Adrenal gland (tissue), 5 donors: ENCODE data around the gene CCDC97.

Experiments used
- POLR2A ChIP-seq, 2 donors: fragments of 450-650 bp; IDR thresholded peaks; one replicate each; pipeline ENCODE4 v1.6.1; 2017; ENCODE audit warnings: antibody characterized with exemption in 2 of 2, mild to moderate bottlenecking in 2 of 2, moderate library complexity in 1 of 2
- TF ChIP-seq, protein P1 (sequence below), 6 experiments: fragments of 450-650 bp in 4 of 6; fragments of 200-600 bp in 2 of 6; sonication (generic) in 1 of 6; IDR thresholded peaks; 1 replicate in 5 of 6; 2 replicates in 1 of 6; pipeline versions ENCODE4 v1.5.1 to v1.8.0; 2016 to 2021; ENCODE audit warnings: antibody characterized with exemption in 6 of 6, mild to moderate bottlenecking in 2 of 6, moderate library complexity in 1 of 6
- donor health status: DM: no; HTN: no; CAD: no.

DNA sequence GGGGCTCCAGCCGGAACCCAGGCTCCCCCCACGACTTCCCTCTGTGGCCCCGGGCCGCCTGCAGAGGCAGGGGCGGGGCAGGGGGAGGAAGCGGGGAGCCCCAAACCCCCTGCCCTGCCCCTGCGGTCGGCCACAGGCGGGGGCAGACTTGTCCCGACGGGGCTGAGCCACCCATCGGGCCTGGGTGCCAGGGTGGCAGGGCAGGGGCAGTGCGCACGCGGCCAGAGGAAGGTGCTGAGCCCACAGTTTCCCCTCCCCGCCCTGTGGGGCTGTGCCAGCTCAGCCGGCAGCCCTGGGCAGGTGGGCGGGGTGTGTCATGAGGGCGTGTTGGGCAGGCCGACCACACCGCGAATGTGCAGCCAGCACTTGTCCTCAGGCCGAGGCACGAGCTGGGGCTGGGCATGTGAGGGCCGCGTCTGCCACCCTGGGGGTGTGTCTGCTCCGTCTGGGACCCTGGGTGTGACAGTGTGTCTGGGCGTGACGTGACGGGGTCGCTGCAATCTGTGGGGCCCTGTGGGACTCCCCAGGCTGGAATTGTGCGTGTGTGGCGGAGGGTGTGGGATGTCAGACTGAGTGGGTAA, 17.7 kb downstream of the CCDC97 start:
- TF ChIP-seq POLR2A (IDR thresholded peaks at IDR 0.05) = no peak
- TF ChIP-seq, protein P1, sequence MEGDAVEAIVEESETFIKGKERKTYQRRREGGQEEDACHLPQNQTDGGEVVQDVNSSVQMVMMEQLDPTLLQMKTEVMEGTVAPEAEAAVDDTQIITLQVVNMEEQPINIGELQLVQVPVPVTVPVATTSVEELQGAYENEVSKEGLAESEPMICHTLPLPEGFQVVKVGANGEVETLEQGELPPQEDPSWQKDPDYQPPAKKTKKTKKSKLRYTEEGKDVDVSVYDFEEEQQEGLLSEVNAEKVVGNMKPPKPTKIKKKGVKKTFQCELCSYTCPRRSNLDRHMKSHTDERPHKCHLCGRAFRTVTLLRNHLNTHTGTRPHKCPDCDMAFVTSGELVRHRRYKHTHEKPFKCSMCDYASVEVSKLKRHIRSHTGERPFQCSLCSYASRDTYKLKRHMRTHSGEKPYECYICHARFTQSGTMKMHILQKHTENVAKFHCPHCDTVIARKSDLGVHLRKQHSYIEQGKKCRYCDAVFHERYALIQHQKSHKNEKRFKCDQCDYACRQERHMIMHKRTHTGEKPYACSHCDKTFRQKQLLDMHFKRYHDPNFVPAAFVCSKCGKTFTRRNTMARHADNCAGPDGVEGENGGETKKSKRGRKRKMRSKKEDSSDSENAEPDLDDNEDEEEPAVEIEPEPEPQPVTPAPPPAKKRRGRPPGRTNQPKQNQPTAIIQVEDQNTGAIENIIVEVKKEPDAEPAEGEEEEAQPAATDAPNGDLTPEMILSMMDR (IDR thresholded peaks at IDR 0.05) = no peak
